T-helper 22 cell (primary cell): ENCODE data around the gene EGFR.

Source experiments
- DNase-seq: peaks from one replicate; pipeline ENCODE4 v3.0.0-alpha.2; 2020; ENCODE audit warnings: low read depth

EGFR gene

GRCh38 chr7:55081472-55082227 lies 62.8 kb downstream of the EGFR start:
- DNase-seq: no peak

GRCh38 chr7:55082228-55082603 lies 63.4 kb downstream of the EGFR start:
- no peak for DNase-seq

- DNase-seq: no peak
Measured at GRCh38 chr7:55083206-55083605, 64.4 kb downstream of the EGFR start.

- DNase-seq: no peak
Measured at GRCh38 chr7:55084307-55084706, 65.5 kb downstream of the EGFR start.

GRCh38 chr7:55085511-55086412 lies 66.9 kb downstream of the EGFR start:
- no peak for DNase-seq

- DNase-seq: no peak
Measured at GRCh38 chr7:55086413-55087201, 67.8 kb downstream of the EGFR start.

- no peak for DNase-seq
Measured at GRCh38 chr7:55087521-55087961, 68.7 kb downstream of the EGFR start.

GRCh38 chr7:55088107-55088506 lies 69.3 kb downstream of the EGFR start:
- no peak for DNase-seq

- no peak for DNase-seq
Measured at GRCh38 chr7:55088620-55089019, 69.8 kb downstream of the EGFR start.

- DNase-seq: no peak
Measured at GRCh38 chr7:55092186-55092974, 73.6 kb downstream of the EGFR start.

- DNase-seq: no peak
Measured at GRCh38 chr7:55092975-55093373, 74.2 kb downstream of the EGFR start.

- DNase-seq: no peak
Measured at GRCh38 chr7:55093674-55094073, 74.9 kb downstream of the EGFR start.

- DNase-seq: no peak
Measured at GRCh38 chr7:55094092-55094690, 75.4 kb downstream of the EGFR start.

- DNase-seq: no peak
Measured at GRCh38 chr7:55095672-55096071, 76.9 kb downstream of the EGFR start.

- no peak for DNase-seq
Measured at GRCh38 chr7:55096323-55096722, 77.5 kb downstream of the EGFR start.

- DNase-seq: no peak
Measured at GRCh38 chr7:55097100-55097499, 78.3 kb downstream of the EGFR start.

- no peak for DNase-seq
Measured at GRCh38 chr7:55099066-55099820, 80.4 kb downstream of the EGFR start.

GRCh38 chr7:55099821-55100543 lies 81.2 kb downstream of the EGFR start:
- no peak for DNase-seq

- DNase-seq: no peak
Measured at GRCh38 chr7:55100544-55101327, 81.9 kb downstream of the EGFR start.
